HepG2 (cell line): ENCODE data around the gene PAXX. TPM values are rescaled to one million over a fixed set of nuclear protein-coding genes. Genes with fewer than 3 reads are reported as not detected.

Source experiments
- ELF4 ChIP-seq: sonication (generic); formaldehyde crosslinking; IDR thresholded peaks from 2 replicates; pipeline ENCODE4 v1.5.0; 2020; ENCODE audit warnings: missing genetic modification reagents, mild to moderate bottlenecking, moderate library complexity, borderline replicate concordance
- FOSL2 ChIP-seq: sonication (generic); formaldehyde crosslinking; IDR thresholded peaks from 2 replicates; pipeline ENCODE4 v1.4.0; 2020; ENCODE audit warnings: missing genetic modification reagents
- GATAD1 ChIP-seq: IDR thresholded peaks from 2 replicates; pipeline ENCODE4 v1.6.1; 2016; ENCODE audit warnings: missing genetic modification reagents, missing compliant biosample characterization
- HOXA5 ChIP-seq: sonication (generic); formaldehyde crosslinking; IDR thresholded peaks from 2 replicates; pipeline ENCODE4 v1.4.0; 2020; ENCODE audit warnings: missing genetic modification reagents
- ISL2 ChIP-seq: sonication (generic); formaldehyde crosslinking; IDR thresholded peaks from 2 replicates; pipeline ENCODE4 v1.5.0; 2020; ENCODE audit warnings: missing genetic modification reagents
- NFYC ChIP-seq: IDR thresholded peaks from 2 replicates; pipeline ENCODE4 v1.6.1; 2016; ENCODE audit warnings: missing genetic modification reagents, missing compliant biosample characterization
- ONECUT2 ChIP-seq: sonication (generic); formaldehyde crosslinking; IDR thresholded peaks from 2 replicates; pipeline ENCODE4 v1.4.0; 2020; ENCODE audit warnings: missing genetic modification reagents
- RAD21 ChIP-seq: fragments of 450-650 bp; formaldehyde crosslinking; IDR thresholded peaks from 2 replicates; pipeline ENCODE4 v1.5.0; 2020; ENCODE audit warnings: mild to moderate bottlenecking
- SAP130 ChIP-seq: IDR thresholded peaks from 2 replicates; pipeline ENCODE4 v1.6.1; 2016; ENCODE audit warnings: low read depth
- ZNF383 ChIP-seq: sonication (generic); formaldehyde crosslinking; IDR thresholded peaks from 2 replicates; pipeline ENCODE4 v1.4.0; 2020; ENCODE audit warnings: missing genetic modification reagents, mild to moderate bottlenecking, borderline replicate concordance
- ZNF605 ChIP-seq: sonication (generic); formaldehyde crosslinking; IDR thresholded peaks from 2 replicates; pipeline ENCODE4 v1.8.0; 2022; ENCODE audit warnings: mild to moderate bottlenecking, missing genetic modification reagents
- ZNF761 ChIP-seq: sonication (generic); formaldehyde crosslinking; conservative IDR thresholded peaks from 2 replicates; pipeline ENCODE4 v1.4.0; 2020; ENCODE audit warnings: mild to moderate bottlenecking, missing genetic modification reagents
- ZZZ3 ChIP-seq: sonication (generic); formaldehyde crosslinking; IDR thresholded peaks from 2 replicates; pipeline ENCODE4 v1.4.0; 2020; ENCODE audit warnings: missing genetic modification reagents, mild to moderate bottlenecking, borderline replicate concordance
- polyA plus RNA-seq, 8 experiments: library from polyadenylated mRNA; depleted of rRNA in 3 of 8; stranded (reverse) in 7 of 8; unstranded in 1 of 8; fragments of >200 nt; fragmentation: Illumina TruSeq in 4 of 8; extraction: Trizol in 4 of 8; gene quantifications; 2 replicates each; pipeline versions ENCODE4 v1.2.1 to v1.2.3, GENCODE V29; 2011 to 2016; ENCODE audit warnings: low read depth in 4 of 8, missing spikeins in 1 of 8, mixed read lengths in 1 of 8; ENCODE audit not compliant: insufficient read depth in 1 of 8
- total RNA-seq, 5 experiments: library from RNA; depleted of rRNA; stranded (reverse); fragments of >200 nt; fragmentation: Illumina TruSeq; extraction: Trizol; gene quantifications; 2 replicates each; pipeline ENCODE4 v1.2.3, GENCODE V29; 2016; ENCODE audit warnings: low read depth in 1 of 5
- TF ChIP-seq, protein P1 (sequence below): sonication (generic); formaldehyde crosslinking; IDR thresholded peaks from 2 replicates; pipeline ENCODE4 v1.5.1; 2020; ENCODE audit warnings: missing genetic modification reagents, mild to moderate bottlenecking, borderline replicate concordance
- TF ChIP-seq, protein P2 (sequence below): sonication (generic); formaldehyde crosslinking; conservative IDR thresholded peaks from 2 replicates; pipeline ENCODE4 v1.4.0; 2020; ENCODE audit warnings: missing genetic modification reagents
- TF ChIP-seq, protein P3 (sequence below): sonication (generic); formaldehyde crosslinking; IDR thresholded peaks from 2 replicates; pipeline ENCODE4 v1.4.0; 2020; ENCODE audit warnings: low read depth, mild to moderate bottlenecking, missing genetic modification reagents
- TF ChIP-seq, protein P4 (sequence below), 2 experiments: sonication (generic) in 1 of 2; formaldehyde crosslinking in 1 of 2; IDR thresholded peaks; 2 replicates each; pipeline versions ENCODE4 v1.4.0 to v1.6.1; 2018 to 2020; ENCODE audit warnings: missing genetic modification reagents in 2 of 2, borderline replicate concordance in 1 of 2, low read depth in 1 of 2, mild to moderate bottlenecking in 1 of 2, missing biosample characterization in 1 of 2

PAXX gene
- total and polyA plus RNA-seq, 2 of the 13 experiments (the other 11 are each of a cell fraction or from before 2014, with no cell fraction given), result 14.0 to 31.9 TPM

DNA sequence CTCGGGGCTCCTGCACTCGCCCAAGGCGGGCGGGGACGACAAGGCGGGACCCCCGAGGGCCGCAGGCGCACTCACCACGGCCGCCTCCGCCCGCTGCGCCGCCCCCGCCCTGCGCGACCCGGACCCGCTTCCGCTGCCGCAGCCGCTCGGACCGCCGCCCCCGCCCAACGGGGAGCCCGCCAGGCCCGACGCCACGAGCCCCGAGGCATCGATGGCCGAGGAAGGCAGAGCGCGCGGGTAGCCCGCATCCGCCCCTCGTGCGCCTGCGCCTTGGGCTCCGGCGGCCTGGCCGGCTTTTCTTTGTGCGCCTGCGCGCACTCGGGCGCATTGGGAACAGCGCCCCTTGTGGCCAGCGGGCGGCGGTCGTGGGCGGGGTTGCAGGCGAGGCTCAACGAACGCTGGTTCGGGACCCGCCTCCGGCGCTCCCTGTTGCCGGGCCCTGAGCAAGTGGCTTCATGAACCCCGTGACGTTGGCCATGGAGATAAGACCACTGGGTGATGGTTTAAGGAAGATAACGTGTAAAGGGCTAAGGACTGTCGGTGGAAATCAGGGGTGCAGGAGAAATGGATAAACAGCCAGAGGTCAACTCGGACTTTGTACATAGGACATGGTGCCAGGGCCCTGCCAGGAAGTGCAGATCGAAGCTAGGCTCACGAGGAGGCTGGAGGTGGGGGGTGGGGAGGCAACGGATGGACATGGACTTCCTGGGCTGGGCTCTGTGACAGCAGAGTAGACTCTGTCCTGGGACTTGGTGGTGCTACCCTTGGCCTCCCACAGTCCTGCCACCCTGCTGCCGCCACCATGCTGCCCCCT is 47.5 kb upstream of the PAXX start, which contains the start of the genes C8G and FBXW5 (continued):
- TF ChIP-seq, protein P1, sequence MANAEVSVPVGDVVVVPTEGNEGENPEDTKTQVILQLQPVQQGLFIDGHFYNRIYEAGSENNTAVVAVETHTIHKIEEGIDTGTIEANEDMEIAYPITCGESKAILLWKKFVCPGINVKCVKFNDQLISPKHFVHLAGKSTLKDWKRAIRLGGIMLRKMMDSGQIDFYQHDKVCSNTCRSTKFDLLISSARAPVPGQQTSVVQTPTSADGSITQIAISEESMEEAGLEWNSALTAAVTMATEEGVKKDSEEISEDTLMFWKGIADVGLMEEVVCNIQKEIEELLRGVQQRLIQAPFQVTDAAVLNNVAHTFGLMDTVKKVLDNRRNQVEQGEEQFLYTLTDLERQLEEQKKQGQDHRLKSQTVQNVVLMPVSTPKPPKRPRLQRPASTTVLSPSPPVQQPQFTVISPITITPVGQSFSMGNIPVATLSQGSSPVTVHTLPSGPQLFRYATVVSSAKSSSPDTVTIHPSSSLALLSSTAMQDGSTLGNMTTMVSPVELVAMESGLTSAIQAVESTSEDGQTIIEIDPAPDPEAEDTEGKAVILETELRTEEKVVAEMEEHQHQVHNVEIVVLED (CRISPR knock-in tag), result peak; percentile 41; the same call in 1 of the 2 replicates
- TF ChIP-seq HOXA5 (no peak), ZZZ3 (CRISPR knock-in tag) (peak; percentile 79; the same call in 1 of the 2 replicates), NFYC (CRISPR knock-in tag) (0 out of 2 replicates have a peak, but pooled peaks have one; percentile 13), ISL2 (CRISPR knock-in tag) (peak; percentile 29; the same call in 1 of the 2 replicates), ZNF761 (CRISPR knock-in tag) (peak; percentile 58; the same call in 1 of the 2 replicates), FOSL2 (CRISPR knock-in tag) (peak; percentile 36; the same call in 1 of the 2 replicates), ZNF605 (CRISPR knock-in tag) (peak; percentile 80; the same call in 1 of the 2 replicates), GATAD1 (peak; percentile 75), RAD21 (CRISPR knock-in tag) (peak; percentile 52; the same call in 1 of the 2 replicates), ELF4 (CRISPR knock-in tag) (0 out of 2 replicates have a peak, but pooled peaks have one; percentile 59), ONECUT2 (CRISPR knock-in tag) (peak; percentile 28; the same call in 1 of the 2 replicates), ZNF383 (CRISPR knock-in tag) (no peak), SAP130 (CRISPR knock-in tag) (peak; percentile 32)
- TF ChIP-seq, protein P2, sequence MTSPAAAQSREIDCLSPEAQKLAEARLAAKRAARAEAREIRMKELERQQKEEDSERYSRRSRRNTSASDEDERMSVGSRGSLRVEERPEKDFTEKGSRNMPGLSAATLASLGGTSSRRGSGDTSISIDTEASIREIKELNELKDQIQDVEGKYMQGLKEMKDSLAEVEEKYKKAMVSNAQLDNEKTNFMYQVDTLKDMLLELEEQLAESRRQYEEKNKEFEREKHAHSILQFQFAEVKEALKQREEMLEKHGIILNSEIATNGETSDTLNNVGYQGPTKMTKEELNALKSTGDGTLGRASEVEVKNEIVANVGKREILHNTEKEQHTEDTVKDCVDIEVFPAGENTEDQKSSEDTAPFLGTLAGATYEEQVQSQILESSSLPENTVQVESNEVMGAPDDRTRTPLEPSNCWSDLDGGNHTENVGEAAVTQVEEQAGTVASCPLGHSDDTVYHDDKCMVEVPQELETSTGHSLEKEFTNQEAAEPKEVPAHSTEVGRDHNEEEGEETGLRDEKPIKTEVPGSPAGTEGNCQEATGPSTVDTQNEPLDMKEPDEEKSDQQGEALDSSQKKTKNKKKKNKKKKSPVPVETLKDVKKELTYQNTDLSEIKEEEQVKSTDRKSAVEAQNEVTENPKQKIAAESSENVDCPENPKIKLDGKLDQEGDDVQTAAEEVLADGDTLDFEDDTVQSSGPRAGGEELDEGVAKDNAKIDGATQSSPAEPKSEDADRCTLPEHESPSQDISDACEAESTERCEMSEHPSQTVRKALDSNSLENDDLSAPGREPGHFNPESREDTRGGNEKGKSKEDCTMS (CRISPR knock-in tag), result no peak
- TF ChIP-seq, protein P3, sequence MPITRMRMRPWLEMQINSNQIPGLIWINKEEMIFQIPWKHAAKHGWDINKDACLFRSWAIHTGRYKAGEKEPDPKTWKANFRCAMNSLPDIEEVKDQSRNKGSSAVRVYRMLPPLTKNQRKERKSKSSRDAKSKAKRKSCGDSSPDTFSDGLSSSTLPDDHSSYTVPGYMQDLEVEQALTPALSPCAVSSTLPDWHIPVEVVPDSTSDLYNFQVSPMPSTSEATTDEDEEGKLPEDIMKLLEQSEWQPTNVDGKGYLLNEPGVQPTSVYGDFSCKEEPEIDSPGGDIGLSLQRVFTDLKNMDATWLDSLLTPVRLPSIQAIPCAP, result no peak
- TF ChIP-seq, protein P4, sequence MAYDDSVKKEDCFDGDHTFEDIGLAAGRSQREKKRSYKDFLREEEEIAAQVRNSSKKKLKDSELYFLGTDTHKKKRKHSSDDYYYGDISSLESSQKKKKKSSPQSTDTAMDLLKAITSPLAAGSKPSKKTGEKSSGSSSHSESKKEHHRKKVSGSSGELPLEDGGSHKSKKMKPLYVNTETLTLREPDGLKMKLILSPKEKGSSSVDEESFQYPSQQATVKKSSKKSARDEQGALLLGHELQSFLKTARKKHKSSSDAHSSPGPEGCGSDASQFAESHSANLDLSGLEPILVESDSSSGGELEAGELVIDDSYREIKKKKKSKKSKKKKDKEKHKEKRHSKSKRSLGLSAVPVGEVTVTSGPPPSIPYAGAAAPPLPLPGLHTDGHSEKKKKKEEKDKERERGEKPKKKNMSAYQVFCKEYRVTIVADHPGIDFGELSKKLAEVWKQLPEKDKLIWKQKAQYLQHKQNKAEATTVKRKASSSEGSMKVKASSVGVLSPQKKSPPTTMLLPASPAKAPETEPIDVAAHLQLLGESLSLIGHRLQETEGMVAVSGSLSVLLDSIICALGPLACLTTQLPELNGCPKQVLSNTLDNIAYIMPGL (CRISPR knock-in tag; IDR thresholded peaks at IDR 0.05; ENCODE audit: borderline replicate concordance in 1 of 2, low read depth in 1 of 2), result peak in 1 of 2 experiments; percentile 87; a peak in 3 of 4 replicates
